AG04450 (cell line): ENCODE measurements around the gene NDEL1. TPM values are rescaled to one million over a fixed set of nuclear protein-coding genes. Genes with fewer than 3 reads are reported as not detected.

Source experiments
- CTCF ChIA-PET: fragments of 300-600, 350-600 bp; formaldehyde crosslinking; extraction: SDS; loops from one replicate; lab custom pipeline; 2022; ENCODE audit warnings: antibody characterized with exemption, inconsistent platforms; lab: Charles Lee
- POLR2A ChIA-PET: fragments of 350-600 bp; formaldehyde crosslinking; extraction: SDS; loops from one replicate; lab custom pipeline; 2021; ENCODE audit warnings: antibody characterized with exemption, inconsistent platforms; lab: Yijun Ruan, JAX
- DNase-seq: peaks from one replicate; pipeline ENCODE4 v3.0.0-alpha.2; 2011; ENCODE audit warnings: low read depth, low spot score
- H3K27ac ChIP-seq: one replicate; pipeline ENCODE4 v1.5.1; 2012; ENCODE audit warnings: low read depth, low read length, control low read depth
- H3K27me3 ChIP-seq: one replicate; pipeline ENCODE4 v1.6.0; 2012; ENCODE audit warnings: low read length; ENCODE audit not compliant: control insufficient read depth, insufficient read depth
- H3K4me3 ChIP-seq: 2 replicates; pipeline ENCODE4 v1.5.1; 2011; ENCODE audit warnings: mild to moderate bottlenecking, low read depth, low read length, control low read depth
- H3K9me3 ChIP-seq: 2 replicates; pipeline ENCODE4 v1.5.1; 2012; ENCODE audit warnings: low read length; ENCODE audit not compliant: control insufficient read depth, insufficient read depth
- CTCF ChIP-seq: IDR thresholded peaks from 2 replicates; pipeline ENCODE4 v1.5.1; 2011; ENCODE audit warnings: low read depth, low read length, control low read depth, inconsistent platforms
- polyA plus RNA-seq: library from polyadenylated mRNA; depleted of rRNA; stranded (reverse); fragments of >200 nt; gene quantifications from 2 replicates; pipeline ENCODE4 v1.2.3, GENCODE V29; 2011

NDEL1 gene
- polyA plus RNA-seq, 1 experiment: 74.7 TPM

- no peak overlapping the region for H3K27ac ChIP-seq
- ChIA-PET CTCF (interaction anchor here (0.6 kb wide), 1 partner anchor 11 kb away, joined by 3 read pairs; no protein-coding TSS in a partner anchor), POLR2A (no interaction called here)
- no peak overlapping the region for H3K4me3 ChIP-seq
- DNase-seq: no peak
- no peaks in the 10 kb centered on the region; the same call in none of the 2 replicates for H3K9me3 ChIP-seq
- TF ChIP-seq CTCF: no peak
- H3K27me3 ChIP-seq: peaks cover 15% of the 10 kb centered on the region
Observed at GRCh38 chr17:8413938-8414337, 21.7 kb upstream of the NDEL1 start.

GRCh38 chr17:8417806-8418205 lies 17.9 kb upstream of the NDEL1 start:
- no peak for TF ChIP-seq CTCF
- Histone ChIP-seq H3K9me3 (no peaks in the 10 kb centered on the region; the same call in none of the 2 replicates), H3K27ac (no peak overlapping the region), H3K4me3 (no peak overlapping the region), H3K27me3 (peaks cover 22% of the 10 kb centered on the region)
- CTCF ChIA-PET: interaction anchor here (0.8 kb wide), 1 partner anchor 8 kb away, joined by 5 read pairs; no protein-coding TSS in a partner anchor
- no peak for DNase-seq
- POLR2A ChIA-PET: no interaction called here

GRCh38 chr17:8418471-8418870 lies 17.2 kb upstream of the NDEL1 start:
- POLR2A ChIA-PET: no interaction called here
- CTCF ChIA-PET: interaction anchor here (0.8 to 2.1 kb wide), 2 partner anchors 8 to 9 kb away, joined by 5 to 16 read pairs; no protein-coding TSS in a partner anchor

GRCh38 chr17:8419305-8419704 lies 16.4 kb upstream of the NDEL1 start:
- ChIA-PET CTCF (interaction anchor here (1.1 to 2.2 kb wide), 3 partner anchors 9 to 368 kb away, joined by 3 to 16 read pairs (median 6); no protein-coding TSS in a partner anchor), POLR2A (no interaction called here)
- TF ChIP-seq CTCF: no peak

More at GRCh38 chr17:8418471-8418870, 17.2 kb upstream of the NDEL1 start:
- TF ChIP-seq CTCF: no peak
- no peak overlapping the region for H3K27ac ChIP-seq
- H3K27me3 ChIP-seq: peaks cover 24% of the 10 kb centered on the region
- no peak for DNase-seq
- H3K9me3 ChIP-seq: no peaks in the 10 kb centered on the region; the same call in none of the 2 replicates
- H3K4me3 ChIP-seq: no peak overlapping the region

More at GRCh38 chr17:8419305-8419704, 16.4 kb upstream of the NDEL1 start:
- no peak for DNase-seq
- no peak overlapping the region for H3K27ac ChIP-seq
- H3K27me3 ChIP-seq: peaks cover 26% of the 10 kb centered on the region
- H3K4me3 ChIP-seq: no peak overlapping the region
- no peaks in the 10 kb centered on the region; the same call in none of the 2 replicates for H3K9me3 ChIP-seq
